ENCODE measurements around the gene BEND7. TPM values are rescaled to one million over a fixed set of nuclear protein-coding genes. Genes with fewer than 3 reads are reported as not detected.

Gene BEND7
- total RNA-seq, 1 experiment from 2014 or later = 1.7 TPM

DNA sequence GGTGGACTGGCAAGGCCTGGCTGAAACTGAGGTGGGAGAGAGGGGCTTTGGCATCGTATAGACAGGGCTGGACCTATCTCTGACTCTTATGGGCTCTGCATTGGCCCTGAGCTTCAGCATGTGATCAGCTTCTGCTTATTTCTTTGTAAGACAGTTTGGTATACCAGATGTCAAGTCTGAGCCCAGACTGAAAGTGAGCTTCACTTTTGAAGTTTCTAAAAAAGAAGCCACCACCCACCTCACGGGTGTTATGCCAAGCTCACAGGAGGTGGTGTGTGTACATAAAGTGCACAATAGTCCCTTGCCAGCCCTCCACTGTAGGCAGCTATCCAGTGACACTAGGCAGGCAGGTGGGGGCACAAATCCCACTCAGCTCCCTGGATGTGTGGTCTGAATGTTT is 112.1 kb downstream of the BEND7 start:
- Histone ChIP-seq H3K4me2 (no peak overlapping the region), H3K27me3 (ENCODE audit: insufficient read depth, low read depth) (peaks cover 31% of the 10 kb centered on the region; the same call in 1 of the 2 replicates), H3F3A (ENCODE audit: insufficient read depth, low read depth) (no peaks in the 10 kb centered on the region), H4K20me1 (ENCODE audit: insufficient read depth) (no peaks in the 10 kb centered on the region), H3K9me2 (ENCODE audit: insufficient read depth) (no peaks in the 10 kb centered on the region), H2AFZ (no peak overlapping the region), H3K27ac (no peak overlapping the region), H3K9me3 (ENCODE audit: insufficient read depth, low read depth) (no peaks in the 10 kb centered on the region), H3K4me1 (replicated peaks; ENCODE audit: insufficient read depth) (no peaks in the 10 kb centered on the region), H3K4me3 (no peak overlapping the region), H3K79me2 (ENCODE audit: low read depth) (no peaks in the 10 kb centered on the region), H3K36me3 (ENCODE audit: low read depth) (no peaks in the 10 kb centered on the region)
- intact Hi-C loops (cut with micrococcal nuclease; ENCODE audit: unreplicated experiment) = no loop called here
- ChIA-PET CTCF (no interaction called here), POLR2A (ENCODE audit: unreplicated experiment) (no interaction called here)
- no TSS peak for BruUV-seq (replicated peaks)
- DNase-seq = no peak
- TF ChIP-seq, protein P1, sequence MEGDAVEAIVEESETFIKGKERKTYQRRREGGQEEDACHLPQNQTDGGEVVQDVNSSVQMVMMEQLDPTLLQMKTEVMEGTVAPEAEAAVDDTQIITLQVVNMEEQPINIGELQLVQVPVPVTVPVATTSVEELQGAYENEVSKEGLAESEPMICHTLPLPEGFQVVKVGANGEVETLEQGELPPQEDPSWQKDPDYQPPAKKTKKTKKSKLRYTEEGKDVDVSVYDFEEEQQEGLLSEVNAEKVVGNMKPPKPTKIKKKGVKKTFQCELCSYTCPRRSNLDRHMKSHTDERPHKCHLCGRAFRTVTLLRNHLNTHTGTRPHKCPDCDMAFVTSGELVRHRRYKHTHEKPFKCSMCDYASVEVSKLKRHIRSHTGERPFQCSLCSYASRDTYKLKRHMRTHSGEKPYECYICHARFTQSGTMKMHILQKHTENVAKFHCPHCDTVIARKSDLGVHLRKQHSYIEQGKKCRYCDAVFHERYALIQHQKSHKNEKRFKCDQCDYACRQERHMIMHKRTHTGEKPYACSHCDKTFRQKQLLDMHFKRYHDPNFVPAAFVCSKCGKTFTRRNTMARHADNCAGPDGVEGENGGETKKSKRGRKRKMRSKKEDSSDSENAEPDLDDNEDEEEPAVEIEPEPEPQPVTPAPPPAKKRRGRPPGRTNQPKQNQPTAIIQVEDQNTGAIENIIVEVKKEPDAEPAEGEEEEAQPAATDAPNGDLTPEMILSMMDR (conservative IDR thresholded peaks at IDR 0.05) = no peak
- TF ChIP-seq EZH2 (IDR thresholded peaks at IDR 0.05; ENCODE audit: low read depth) = no peak

- Histone ChIP-seq H3K36me3 (ENCODE audit: low read depth) (no peaks in the 10 kb centered on the region), H3F3A (ENCODE audit: insufficient read depth, low read depth) (no peaks in the 10 kb centered on the region), H3K9me2 (ENCODE audit: insufficient read depth) (no peaks in the 10 kb centered on the region), H4K20me1 (ENCODE audit: insufficient read depth) (no peaks in the 10 kb centered on the region), H2AFZ (no peak overlapping the region), H3K4me2 (no peak overlapping the region), H3K27ac (no peak overlapping the region), H3K27me3 (ENCODE audit: insufficient read depth, low read depth) (peaks cover 36% of the 10 kb centered on the region; the same call in 1 of the 2 replicates), H3K9me3 (ENCODE audit: insufficient read depth, low read depth) (no peaks in the 10 kb centered on the region), H3K79me2 (ENCODE audit: low read depth) (no peaks in the 10 kb centered on the region), H3K4me3 (no peak overlapping the region), H3K4me1 (replicated peaks; ENCODE audit: insufficient read depth) (no peaks in the 10 kb centered on the region)
- DNase-seq = no peak
- CTCF ChIA-PET = interaction anchor here (0.5 kb wide), 1 partner anchor 73 kb away, joined by 5 read pairs; no protein-coding TSS in a partner anchor
- no TSS peak for BruUV-seq (replicated peaks)
- intact Hi-C loops (cut with micrococcal nuclease; ENCODE audit: unreplicated experiment) = no loop called here
- no peak for TF ChIP-seq EZH2 (IDR thresholded peaks at IDR 0.05; ENCODE audit: low read depth)
- TF ChIP-seq, protein P1 (conservative IDR thresholded peaks at IDR 0.05) = 0 out of 2 replicates have a peak, but pooled peaks have one; percentile 21
- POLR2A ChIA-PET (ENCODE audit: unreplicated experiment) = interaction anchor here (0.6 kb wide), 1 partner anchor 709 kb away, joined by 6 read pairs; no protein-coding TSS in a partner anchor
Measured at GRCh38 chr10:13414855-13415254, 114.0 kb downstream of the BEND7 start.

DNA sequence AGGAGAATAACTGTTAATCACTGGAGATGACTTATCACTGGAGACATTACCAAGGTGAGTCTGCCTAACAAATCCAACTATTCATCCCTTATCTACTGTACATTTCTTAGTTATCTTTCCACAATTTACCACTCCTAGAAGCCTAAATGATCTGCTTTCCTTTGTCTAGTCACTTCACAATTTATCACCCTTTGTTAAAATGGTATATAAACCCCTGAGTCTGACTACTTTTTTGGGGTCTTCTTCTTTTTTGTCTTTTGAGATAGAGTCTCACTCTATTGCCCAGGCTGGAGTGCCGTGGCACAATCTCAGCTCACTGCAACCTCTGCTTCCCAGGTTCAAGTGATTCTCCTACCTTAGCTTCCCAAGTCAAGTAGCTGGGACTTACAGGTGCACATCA is 114.7 kb downstream of the BEND7 start:
- H4K20me1 ChIP-seq (ENCODE audit: insufficient read depth) = no peaks in the 10 kb centered on the region
- POLR2A ChIA-PET (ENCODE audit: unreplicated experiment) = no interaction called here
- no peak overlapping the region for H2AFZ ChIP-seq
- CTCF ChIA-PET = no interaction called here
- TF ChIP-seq, protein P1 (conservative IDR thresholded peaks at IDR 0.05) = no peak
- TF ChIP-seq EZH2 (IDR thresholded peaks at IDR 0.05; ENCODE audit: low read depth) = no peak
- H3K4me3 ChIP-seq = no peak overlapping the region
- H3K27me3 ChIP-seq (ENCODE audit: insufficient read depth, low read depth) = peaks cover 35% of the 10 kb centered on the region; the same call in 1 of the 2 replicates
- intact Hi-C loops (cut with micrococcal nuclease; ENCODE audit: unreplicated experiment) = no loop called here
- H3K4me1 ChIP-seq (replicated peaks; ENCODE audit: insufficient read depth) = no peaks in the 10 kb centered on the region
- no peaks in the 10 kb centered on the region for H3K36me3 ChIP-seq (ENCODE audit: low read depth)
- no TSS peak for BruUV-seq (replicated peaks)
- no peak overlapping the region for H3K27ac ChIP-seq
- H3F3A ChIP-seq (ENCODE audit: insufficient read depth, low read depth) = no peaks in the 10 kb centered on the region
- no peaks in the 10 kb centered on the region for H3K79me2 ChIP-seq (ENCODE audit: low read depth)
- H3K9me3 ChIP-seq (ENCODE audit: insufficient read depth, low read depth) = no peaks in the 10 kb centered on the region
- H3K4me2 ChIP-seq = no peak overlapping the region
- H3K9me2 ChIP-seq (ENCODE audit: insufficient read depth) = no peaks in the 10 kb centered on the region
- no peak for DNase-seq

All from PC-9 (cell line).